Iris pigment epithelial cell (primary cell): ENCODE measurements around the gene DOHH.

ENCODE experiments used
- DNase-seq: peaks from one replicate; pipeline ENCODE4 v3.0.0-alpha.2; 2011; ENCODE audit warnings: low read depth

The DOHH gene

DNA sequence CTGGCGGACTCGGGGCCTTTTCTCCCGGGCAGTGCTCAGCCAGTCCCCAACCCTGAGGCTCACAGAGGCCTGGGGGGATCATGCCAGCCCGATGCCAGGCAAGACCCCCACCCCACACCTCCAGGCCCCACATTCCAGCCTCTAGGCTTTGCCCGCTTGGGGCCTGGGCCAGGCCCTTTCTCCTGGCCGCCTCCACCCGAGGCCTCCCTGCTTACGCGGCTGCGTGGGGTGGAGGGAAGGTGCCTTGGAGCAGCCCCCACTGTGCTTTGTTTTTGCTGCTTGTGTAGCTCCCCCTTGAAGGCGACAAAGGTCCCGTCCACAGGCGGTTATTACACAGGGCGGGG lies 58.5 kb downstream of the DOHH start:
- DNase-seq = no peak

- DNase-seq = no peak
Measured at GRCh38 chr19:3441089-3441985, 59.1 kb downstream of the DOHH start.
